Transverse colon (tissue), 4 donors: ENCODE data around the gene GSK3A.

Experiments
- CTCF ChIP-seq, 5 experiments: fragments of 200-600 bp in 3 of 5; fragments of 450-650 bp in 2 of 5; sonication (generic) in 3 of 5; IDR thresholded peaks; 1 replicate in 2 of 5; 2 replicates in 3 of 5; pipeline ENCODE4 v1.5.1; 2016 to 2017; ENCODE audit warnings: antibody characterized with exemption in 5 of 5, inconsistent platforms in 3 of 5, mild to moderate bottlenecking in 2 of 5, moderate library complexity in 1 of 5
- EP300 ChIP-seq: sonication (generic); formaldehyde crosslinking; IDR thresholded peaks from one replicate; pipeline ENCODE4 v1.6.1; 2017; ENCODE audit warnings: antibody characterized with exemption, low read depth
- POLR2A ChIP-seq: fragments of 450-650 bp; IDR thresholded peaks from one replicate; pipeline ENCODE4 v1.6.1; 2016; ENCODE audit warnings: antibody characterized with exemption, mild to moderate bottlenecking, moderate library complexity
- POLR2AphosphoS5 ChIP-seq, 3 donors: sonication (generic); formaldehyde crosslinking; IDR thresholded peaks; one replicate each; pipeline ENCODE4 v1.6.1; 2016; ENCODE audit warnings: antibody characterized with exemption in 3 of 3

GRCh38 chr19:42271045-42271419 is 28.6 kb upstream of the GSK3A start:
- TF ChIP-seq CTCF (IDR thresholded peaks at IDR 0.05) (no peak), POLR2AphosphoS5 (IDR thresholded peaks at IDR 0.05) (no peak), POLR2A (no peak), EP300 (no peak)
